MM.1S (cell line): ENCODE data around the gene PYM1.

Experiments used
- DNase-seq: peaks from one replicate; pipeline ENCODE4 v3.0.0-alpha.2; 2015
- H2AFZ ChIP-seq: fragments of 300-600 bp; sonication (generic); 2 replicates; pipeline ENCODE4 v1.6.0; 2016; ENCODE audit warnings: antibody characterized with exemption, low read length
- H3F3A ChIP-seq: fragments of 300-600 bp; sonication (generic); 2 replicates; pipeline ENCODE4 v1.6.1; 2016; ENCODE audit warnings: mild to moderate bottlenecking, antibody characterized with exemption, low read length, moderate library complexity, mixed read lengths; ENCODE audit not compliant: insufficient read depth
- H3K27ac ChIP-seq: fragments of 300-600 bp; sonication (generic); 2 replicates; pipeline ENCODE4 v1.5.1; 2016; ENCODE audit warnings: mild to moderate bottlenecking, low read length
- H3K27me3 ChIP-seq: fragments of 300-600 bp; sonication (generic); replicated peaks from 2 replicates; pipeline ENCODE4 v1.6.0; 2016; ENCODE audit warnings: low read length; ENCODE audit not compliant: insufficient read depth
- H3K36me3 ChIP-seq: fragments of 300-600 bp; sonication (generic); replicated peaks from 2 replicates; pipeline ENCODE4 v1.6.1; 2016; ENCODE audit warnings: mild to moderate bottlenecking, low read length, mixed read lengths; ENCODE audit not compliant: insufficient read depth
- H3K4me1 ChIP-seq: fragments of 300-600 bp; sonication (generic); 2 replicates; pipeline ENCODE4 v1.6.1; 2016; ENCODE audit warnings: low read length, mixed read lengths
- H3K4me2 ChIP-seq: fragments of 300-600 bp; sonication (generic); 2 replicates; pipeline ENCODE4 v1.6.0; 2016; ENCODE audit warnings: low read depth, low read length
- H3K4me3 ChIP-seq: fragments of 300-600 bp; sonication (generic); 2 replicates; pipeline ENCODE4 v1.5.1; 2016; ENCODE audit warnings: low read length, mixed read lengths
- H3K79me2 ChIP-seq: fragments of 300-600 bp; sonication (generic); 2 replicates; pipeline ENCODE4 v1.6.1; 2016; ENCODE audit warnings: mixed run types, low read length, mixed read lengths
- H3K9ac ChIP-seq: fragments of 300-600 bp; sonication (generic); 2 replicates; pipeline ENCODE4 v1.6.1; 2016; ENCODE audit warnings: low read length, mixed read lengths
- H3K9me2 ChIP-seq: fragments of 300-600 bp; sonication (generic); replicated peaks from 2 replicates; pipeline ENCODE4 v1.6.1; 2016; ENCODE audit warnings: mild to moderate bottlenecking, low read length, mixed read lengths; ENCODE audit not compliant: insufficient read depth
- H3K9me3 ChIP-seq: fragments of 300-600 bp; sonication (generic); replicated peaks from 2 replicates; pipeline ENCODE4 v1.6.1; 2016; ENCODE audit warnings: mild to moderate bottlenecking, low read length, mixed read lengths; ENCODE audit not compliant: insufficient read depth
- H4K20me1 ChIP-seq: fragments of 300-600 bp; sonication (generic); 2 replicates; pipeline ENCODE4 v1.6.1; 2016; ENCODE audit warnings: mild to moderate bottlenecking, low read length, moderate library complexity, mixed read lengths; ENCODE audit not compliant: insufficient read depth
- EZH2 ChIP-seq: fragments of 300-600 bp; sonication (generic); optimal IDR thresholded peaks from 2 replicates; pipeline ENCODE3; 2017; ENCODE audit warnings: low read depth, mild to moderate bottlenecking, antibody characterized with exemption, low read length, mixed read lengths
- EZH2phosphoT487 ChIP-seq: fragments of 300-600 bp; sonication (generic); IDR thresholded peaks from 2 replicates; pipeline ENCODE4 v1.6.1; 2018; ENCODE audit warnings: antibody characterized with exemption, low read length
- TF ChIP-seq, protein P1 (sequence below): fragments of 300-600 bp; sonication (generic); IDR thresholded peaks from 2 replicates; pipeline ENCODE4 v1.5.1; 2016; ENCODE audit warnings: antibody characterized with exemption, low read length, mixed read lengths

The PYM1 gene

DNA sequence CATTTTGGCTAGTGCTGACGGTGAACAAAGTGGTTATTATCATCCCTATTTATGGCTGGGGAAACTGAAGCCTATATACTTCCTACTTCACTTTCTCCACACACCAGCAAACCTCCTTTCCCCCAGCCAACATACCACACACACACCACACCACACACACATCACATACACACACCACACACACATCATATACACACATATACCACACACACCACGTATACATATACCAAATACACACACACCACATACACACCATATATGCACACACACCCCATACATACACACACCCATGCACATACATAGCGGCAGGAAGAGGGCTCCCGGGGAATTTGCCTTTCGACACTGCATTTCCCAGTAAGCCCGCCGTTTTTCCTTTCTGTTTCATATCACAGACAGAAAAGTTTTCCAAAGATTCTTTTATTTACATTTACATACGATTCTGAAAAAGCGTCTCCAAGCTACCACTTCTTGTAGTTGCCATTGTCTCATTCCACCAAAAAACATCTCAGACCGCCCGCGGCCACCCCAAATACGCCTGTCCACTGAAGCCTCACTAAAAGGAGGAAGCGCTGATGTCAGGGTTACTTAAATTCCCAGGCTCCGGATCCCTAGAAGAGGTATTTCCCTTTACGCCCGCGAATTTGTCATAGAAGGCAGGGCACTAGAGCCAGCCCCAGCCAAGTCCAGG is 45.4 kb upstream of the PYM1 start:
- Histone ChIP-seq H3K79me2 (peaks cover 40% of the 10 kb centered on the region), H3K4me3 (peak overlapping the region; percentile 69), H3K27ac (peak overlapping the region; percentile 24; the same call in 1 of the 2 replicates), H3F3A (peaks cover 12% of the 10 kb centered on the region), H3K4me1 (peaks cover 19% of the 10 kb centered on the region), H3K9me2 (no peaks in the 10 kb centered on the region), H3K9me3 (no peaks in the 10 kb centered on the region), H3K36me3 (no peaks in the 10 kb centered on the region), H2AFZ (peak overlapping the region; percentile 49), H4K20me1 (no peaks in the 10 kb centered on the region), H3K27me3 (no peaks in the 10 kb centered on the region), H3K9ac (peak overlapping the region; percentile 62), H3K4me2 (peak overlapping the region; percentile 71)
- DNase-seq, result no peak
- TF ChIP-seq EZH2, result no peak
- TF ChIP-seq, protein P1, sequence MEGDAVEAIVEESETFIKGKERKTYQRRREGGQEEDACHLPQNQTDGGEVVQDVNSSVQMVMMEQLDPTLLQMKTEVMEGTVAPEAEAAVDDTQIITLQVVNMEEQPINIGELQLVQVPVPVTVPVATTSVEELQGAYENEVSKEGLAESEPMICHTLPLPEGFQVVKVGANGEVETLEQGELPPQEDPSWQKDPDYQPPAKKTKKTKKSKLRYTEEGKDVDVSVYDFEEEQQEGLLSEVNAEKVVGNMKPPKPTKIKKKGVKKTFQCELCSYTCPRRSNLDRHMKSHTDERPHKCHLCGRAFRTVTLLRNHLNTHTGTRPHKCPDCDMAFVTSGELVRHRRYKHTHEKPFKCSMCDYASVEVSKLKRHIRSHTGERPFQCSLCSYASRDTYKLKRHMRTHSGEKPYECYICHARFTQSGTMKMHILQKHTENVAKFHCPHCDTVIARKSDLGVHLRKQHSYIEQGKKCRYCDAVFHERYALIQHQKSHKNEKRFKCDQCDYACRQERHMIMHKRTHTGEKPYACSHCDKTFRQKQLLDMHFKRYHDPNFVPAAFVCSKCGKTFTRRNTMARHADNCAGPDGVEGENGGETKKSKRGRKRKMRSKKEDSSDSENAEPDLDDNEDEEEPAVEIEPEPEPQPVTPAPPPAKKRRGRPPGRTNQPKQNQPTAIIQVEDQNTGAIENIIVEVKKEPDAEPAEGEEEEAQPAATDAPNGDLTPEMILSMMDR, result no peak
- TF ChIP-seq EZH2phosphoT487, result no peak

DNA sequence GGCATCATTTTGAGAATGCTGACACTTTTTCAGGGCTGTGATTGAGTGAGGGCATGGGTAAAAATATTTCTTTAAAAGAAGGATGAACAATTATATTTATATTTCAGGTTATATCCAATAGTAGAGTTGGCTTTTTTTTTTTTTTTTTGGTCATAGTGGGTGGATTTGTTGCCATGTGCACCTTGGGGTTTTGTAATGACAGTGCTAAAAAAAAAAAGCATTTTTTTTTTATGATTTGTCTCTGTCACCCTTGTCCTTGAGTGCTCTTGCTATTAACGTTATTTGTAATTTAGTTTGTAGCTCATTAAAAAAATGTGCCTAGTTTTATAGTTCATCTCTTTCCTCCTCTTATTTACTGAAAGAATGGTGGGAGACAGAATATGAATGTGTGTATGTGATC is 44.8 kb upstream of the PYM1 start:
- Histone ChIP-seq H3K79me2 (peaks cover 35% of the 10 kb centered on the region), H3K9ac (peak overlapping the region; percentile 62; the same call in 1 of the 2 replicates), H3K27ac (peak overlapping the region; percentile 24; the same call in 1 of the 2 replicates), H3F3A (peaks cover 12% of the 10 kb centered on the region), H2AFZ (no peak overlapping the region), H3K4me2 (peak overlapping the region; percentile 71), H3K27me3 (no peaks in the 10 kb centered on the region), H3K4me3 (peak overlapping the region; percentile 69; the same call in 1 of the 2 replicates), H3K4me1 (peaks cover 19% of the 10 kb centered on the region), H3K36me3 (no peaks in the 10 kb centered on the region), H3K9me3 (no peaks in the 10 kb centered on the region), H3K9me2 (no peaks in the 10 kb centered on the region), H4K20me1 (no peaks in the 10 kb centered on the region)
- no peak for DNase-seq
- TF ChIP-seq, protein P1, result no peak
- no peak for TF ChIP-seq EZH2phosphoT487
- no peak for TF ChIP-seq EZH2

DNA sequence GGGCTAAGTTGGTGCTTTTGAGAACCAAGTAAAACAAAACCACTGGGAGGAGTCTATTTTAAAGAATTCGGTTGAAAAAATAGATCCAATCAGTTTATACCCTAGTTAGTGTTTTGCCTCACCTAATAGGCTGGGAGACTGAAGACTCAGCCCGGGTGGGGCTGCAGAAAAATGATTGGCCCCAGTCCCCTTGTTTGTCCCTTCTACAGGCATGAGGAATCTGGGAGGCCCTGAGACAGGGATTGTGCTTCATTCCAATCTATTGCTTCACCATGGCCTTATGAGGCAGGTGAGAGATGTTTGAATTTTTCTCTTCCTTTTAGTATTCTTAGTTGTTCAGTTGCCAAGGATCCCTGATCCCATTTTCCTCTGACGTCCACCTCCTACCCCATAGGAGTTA is 44.3 kb upstream of the PYM1 start:
- Histone ChIP-seq H3K4me2 (no peak overlapping the region; the same call in 1 of the 2 replicates), H4K20me1 (no peaks in the 10 kb centered on the region), H3K9me3 (no peaks in the 10 kb centered on the region), H2AFZ (no peak overlapping the region), H3K4me3 (no peak overlapping the region), H3K9me2 (no peaks in the 10 kb centered on the region), H3K9ac (no peak overlapping the region; the same call in 1 of the 2 replicates), H3K27ac (no peak overlapping the region), H3K27me3 (no peaks in the 10 kb centered on the region), H3K4me1 (peaks cover 19% of the 10 kb centered on the region), H3F3A (peaks cover 12% of the 10 kb centered on the region), H3K79me2 (peaks cover 35% of the 10 kb centered on the region), H3K36me3 (no peaks in the 10 kb centered on the region)
- TF ChIP-seq EZH2, result no peak
- TF ChIP-seq EZH2phosphoT487, result no peak
- TF ChIP-seq, protein P1, result no peak
- no peak for DNase-seq
